Measurements from ENCODE around the gene DYNC1LI2. TPM values are rescaled to one million over a fixed set of nuclear protein-coding genes. Genes with fewer than 3 reads are reported as not detected.

Gene DYNC1LI2
- total and polyA plus RNA-seq, 5 donors from 2014 or later: 22.4 to 91.9 (median 25.4) TPM

GRCh38 chr16:66735891-66736290, 15.5 kb downstream of the DYNC1LI2 start:
- no peak for ATAC-seq (ENCODE audit: low read depth in 2 of 2)
- H3K4me1 Mint-ChIP-seq: peaks cover 6 to 28% (median 19%) of the 10 kb centered on the region in 4 donors
- H3K9me3 Mint-ChIP-seq: no peaks in the 10 kb centered on the region
- no peak overlapping the region for H3K4me3 Mint-ChIP-seq
- H3K27ac Mint-ChIP-seq: no peak overlapping the region
- Histone ChIP-seq H3K27ac (ENCODE audit: insufficient read depth, low read length, poor library complexity, severe bottlenecking) (no peak overlapping the region), H3K36me3 (ENCODE audit: control insufficient read depth, insufficient read depth, low read length) (peaks cover 81% of the 10 kb centered on the region), H3K9me3 (ENCODE audit: control insufficient read depth in 2 of 2, low read length in 2 of 2) (no peaks in the 10 kb centered on the region), H3K27me3 (ENCODE audit: control insufficient read depth, insufficient read depth, low read length) (no peaks in the 10 kb centered on the region), H3K4me3 (ENCODE audit: low read depth, low read length) (no peak overlapping the region), H3K4me1 (ENCODE audit: control insufficient read depth, insufficient read depth, low read length, poor library complexity, severe bottlenecking) (no peaks in the 10 kb centered on the region)
- no peaks in the 10 kb centered on the region for H3K27me3 Mint-ChIP-seq
- no peak for DNase-seq
- H3K36me3 Mint-ChIP-seq: peaks cover 47% of the 10 kb centered on the region

- DNase-seq (no peak), ATAC-seq (ENCODE audit: low read depth in 2 of 2) (no peak)
- H3K27ac ChIP-seq (ENCODE audit: insufficient read depth, low read length, poor library complexity, severe bottlenecking): no peak overlapping the region
- H3K36me3 ChIP-seq (ENCODE audit: control insufficient read depth, insufficient read depth, low read length): peaks cover 72% of the 10 kb centered on the region
- no peaks in the 10 kb centered on the region for H3K27me3 Mint-ChIP-seq
- H3K27ac Mint-ChIP-seq: peak overlapping the region in 1 of 3 donors; percentile 44
- H3K4me3 ChIP-seq (ENCODE audit: low read depth, low read length): no peak overlapping the region
- no peak overlapping the region for H3K4me3 Mint-ChIP-seq
- no peaks in the 10 kb centered on the region for H3K9me3 Mint-ChIP-seq
- peaks cover 43% of the 10 kb centered on the region for H3K36me3 Mint-ChIP-seq
- H3K9me3 ChIP-seq (ENCODE audit: control insufficient read depth in 2 of 2, low read length in 2 of 2): no peaks in the 10 kb centered on the region
- H3K27me3 ChIP-seq (ENCODE audit: control insufficient read depth, insufficient read depth, low read length): no peaks in the 10 kb centered on the region
- peaks cover 4 to 8% (median 6%) of the 10 kb centered on the region in 4 donors for H3K4me1 Mint-ChIP-seq
- no peaks in the 10 kb centered on the region for H3K4me1 ChIP-seq (ENCODE audit: control insufficient read depth, insufficient read depth, low read length, poor library complexity, severe bottlenecking)
Measured at GRCh38 chr16:66731101-66731500, 20.3 kb downstream of the DYNC1LI2 start.

- ATAC-seq (ENCODE audit: low read depth in 2 of 2) (no peak), DNase-seq (no peak)
- no peaks in the 10 kb centered on the region for H3K9me3 Mint-ChIP-seq
- Histone ChIP-seq H3K4me3 (ENCODE audit: low read depth, low read length) (no peak overlapping the region), H3K36me3 (ENCODE audit: control insufficient read depth, insufficient read depth, low read length) (peaks cover 74% of the 10 kb centered on the region), H3K27me3 (ENCODE audit: control insufficient read depth, insufficient read depth, low read length) (no peaks in the 10 kb centered on the region), H3K9me3 (ENCODE audit: control insufficient read depth in 2 of 2, low read length in 2 of 2) (no peaks in the 10 kb centered on the region), H3K4me1 (ENCODE audit: control insufficient read depth, insufficient read depth, low read length, poor library complexity, severe bottlenecking) (no peaks in the 10 kb centered on the region), H3K27ac (ENCODE audit: insufficient read depth, low read length, poor library complexity, severe bottlenecking) (no peak overlapping the region)
- H3K4me3 Mint-ChIP-seq: no peak overlapping the region
- H3K27me3 Mint-ChIP-seq: no peaks in the 10 kb centered on the region
- peaks cover 47% of the 10 kb centered on the region for H3K36me3 Mint-ChIP-seq
- peaks cover 4 to 8% (median 6%) of the 10 kb centered on the region in 4 donors for H3K4me1 Mint-ChIP-seq
- H3K27ac Mint-ChIP-seq: peak overlapping the region in 2 of 3 donors; percentile 36 to 56
Measured at GRCh38 chr16:66728804-66729203, 22.6 kb downstream of the DYNC1LI2 start.

GRCh38 chr16:66728117-66728787, 23.2 kb downstream of the DYNC1LI2 start:
- DNase-seq: peak in 2 of 3 donors; percentile 51 to 63

DNA sequence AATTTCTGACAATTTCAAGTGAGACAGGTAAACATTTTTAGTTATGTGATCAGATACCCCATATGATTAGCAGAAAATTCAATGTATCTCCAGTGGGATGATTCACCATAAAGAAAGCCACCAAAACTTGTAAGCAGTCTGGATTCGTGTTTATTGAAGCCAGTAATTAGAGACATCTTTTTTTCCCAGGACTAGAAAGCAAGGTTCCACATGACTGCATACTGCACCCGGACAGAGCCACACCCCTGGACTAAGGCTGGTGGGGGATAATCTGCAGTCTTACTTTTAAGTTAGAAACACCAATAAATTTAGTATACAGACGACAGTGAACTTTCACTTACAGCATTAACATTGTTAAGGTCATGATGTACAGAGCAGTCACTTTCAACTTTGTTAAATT, 30.6 kb downstream of the DYNC1LI2 start:
- no peak for ATAC-seq (ENCODE audit: low read depth in 2 of 2)
- no peaks in the 10 kb centered on the region for H3K9me3 Mint-ChIP-seq
- no peak overlapping the region for H3K4me3 Mint-ChIP-seq
- Histone ChIP-seq H3K27ac (ENCODE audit: insufficient read depth, low read length, poor library complexity, severe bottlenecking) (no peak overlapping the region), H3K4me1 (ENCODE audit: control insufficient read depth, insufficient read depth, low read length, poor library complexity, severe bottlenecking) (no peaks in the 10 kb centered on the region), H3K27me3 (ENCODE audit: control insufficient read depth, insufficient read depth, low read length) (no peaks in the 10 kb centered on the region), H3K9me3 (ENCODE audit: control insufficient read depth in 2 of 2, low read length in 2 of 2) (no peaks in the 10 kb centered on the region), H3K4me3 (ENCODE audit: low read depth, low read length) (no peak overlapping the region), H3K36me3 (ENCODE audit: control insufficient read depth, insufficient read depth, low read length) (peaks cover 42% of the 10 kb centered on the region)
- H3K4me1 Mint-ChIP-seq: peaks cover 0 to 6% (median 2%) of the 10 kb centered on the region in 4 donors
- H3K36me3 Mint-ChIP-seq: peaks cover 38% of the 10 kb centered on the region
- H3K27me3 Mint-ChIP-seq: no peaks in the 10 kb centered on the region
- no peak overlapping the region for H3K27ac Mint-ChIP-seq
- DNase-seq: no peak

More at GRCh38 chr16:66728117-66728787, 23.2 kb downstream of the DYNC1LI2 start:
- H3K4me3 ChIP-seq (ENCODE audit: low read depth, low read length): no peak overlapping the region
- H3K27ac ChIP-seq (ENCODE audit: insufficient read depth, low read length, poor library complexity, severe bottlenecking): no peak overlapping the region
- H3K27me3 ChIP-seq (ENCODE audit: control insufficient read depth, insufficient read depth, low read length): no peaks in the 10 kb centered on the region
- peaks cover 4 to 10% (median 7%) of the 10 kb centered on the region in 4 donors for H3K4me1 Mint-ChIP-seq
- no peak overlapping the region for H3K4me3 Mint-ChIP-seq
- H3K36me3 ChIP-seq (ENCODE audit: control insufficient read depth, insufficient read depth, low read length): peaks cover 74% of the 10 kb centered on the region
- H3K4me1 ChIP-seq (ENCODE audit: control insufficient read depth, insufficient read depth, low read length, poor library complexity, severe bottlenecking): no peaks in the 10 kb centered on the region
- peak; percentile 74 to 79 for ATAC-seq (ENCODE audit: low read depth in 2 of 2)
- no peaks in the 10 kb centered on the region for H3K9me3 Mint-ChIP-seq
- H3K9me3 ChIP-seq (ENCODE audit: control insufficient read depth in 2 of 2, low read length in 2 of 2): no peaks in the 10 kb centered on the region
- peak overlapping the region; percentile 22 to 82 (median 75) for H3K27ac Mint-ChIP-seq
- no peaks in the 10 kb centered on the region for H3K27me3 Mint-ChIP-seq
- H3K36me3 Mint-ChIP-seq: peaks cover 51% of the 10 kb centered on the region

GRCh38 chr16:66719246-66719645, 32.2 kb downstream of the DYNC1LI2 start:
- H3K4me1 Mint-ChIP-seq: peaks cover 0 to 6% (median 2%) of the 10 kb centered on the region in 4 donors
- peaks cover 28% of the 10 kb centered on the region for H3K36me3 ChIP-seq (ENCODE audit: control insufficient read depth, insufficient read depth, low read length)
- no peak overlapping the region for H3K4me3 ChIP-seq (ENCODE audit: low read depth, low read length)
- no peaks in the 10 kb centered on the region for H3K4me1 ChIP-seq (ENCODE audit: control insufficient read depth, insufficient read depth, low read length, poor library complexity, severe bottlenecking)
- no peaks in the 10 kb centered on the region for H3K27me3 Mint-ChIP-seq
- H3K9me3 ChIP-seq (ENCODE audit: control insufficient read depth in 2 of 2, low read length in 2 of 2): no peaks in the 10 kb centered on the region
- ATAC-seq (ENCODE audit: low read depth in 2 of 2): no peak
- H3K27ac Mint-ChIP-seq: no peak overlapping the region
- no peak for DNase-seq
- no peak overlapping the region for H3K27ac ChIP-seq (ENCODE audit: insufficient read depth, low read length, poor library complexity, severe bottlenecking)
- H3K4me3 Mint-ChIP-seq: no peak overlapping the region
- H3K9me3 Mint-ChIP-seq: no peaks in the 10 kb centered on the region
- no peaks in the 10 kb centered on the region for H3K27me3 ChIP-seq (ENCODE audit: control insufficient read depth, insufficient read depth, low read length)
- peaks cover 29% of the 10 kb centered on the region for H3K36me3 Mint-ChIP-seq

- Histone ChIP-seq H3K27ac (ENCODE audit: insufficient read depth, low read length, poor library complexity, severe bottlenecking) (no peak overlapping the region), H3K4me3 (ENCODE audit: low read depth, low read length) (no peak overlapping the region), H3K36me3 (ENCODE audit: control insufficient read depth, insufficient read depth, low read length) (peaks cover 13% of the 10 kb centered on the region), H3K27me3 (ENCODE audit: control insufficient read depth, insufficient read depth, low read length) (no peaks in the 10 kb centered on the region), H3K4me1 (ENCODE audit: control insufficient read depth, insufficient read depth, low read length, poor library complexity, severe bottlenecking) (no peaks in the 10 kb centered on the region), H3K9me3 (ENCODE audit: control insufficient read depth in 2 of 2, low read length in 2 of 2) (no peaks in the 10 kb centered on the region)
- no peak overlapping the region for H3K27ac Mint-ChIP-seq
- no peaks in the 10 kb centered on the region for H3K27me3 Mint-ChIP-seq
- no peaks in the 10 kb centered on the region for H3K9me3 Mint-ChIP-seq
- DNase-seq (no peak), ATAC-seq (ENCODE audit: low read depth in 2 of 2) (no peak)
- H3K36me3 Mint-ChIP-seq: peaks cover 14% of the 10 kb centered on the region
- no peak overlapping the region for H3K4me3 Mint-ChIP-seq
- no peaks in the 10 kb centered on the region for H3K4me1 Mint-ChIP-seq
Measured at GRCh38 chr16:66717776-66718175, 33.6 kb downstream of the DYNC1LI2 start.

DNA sequence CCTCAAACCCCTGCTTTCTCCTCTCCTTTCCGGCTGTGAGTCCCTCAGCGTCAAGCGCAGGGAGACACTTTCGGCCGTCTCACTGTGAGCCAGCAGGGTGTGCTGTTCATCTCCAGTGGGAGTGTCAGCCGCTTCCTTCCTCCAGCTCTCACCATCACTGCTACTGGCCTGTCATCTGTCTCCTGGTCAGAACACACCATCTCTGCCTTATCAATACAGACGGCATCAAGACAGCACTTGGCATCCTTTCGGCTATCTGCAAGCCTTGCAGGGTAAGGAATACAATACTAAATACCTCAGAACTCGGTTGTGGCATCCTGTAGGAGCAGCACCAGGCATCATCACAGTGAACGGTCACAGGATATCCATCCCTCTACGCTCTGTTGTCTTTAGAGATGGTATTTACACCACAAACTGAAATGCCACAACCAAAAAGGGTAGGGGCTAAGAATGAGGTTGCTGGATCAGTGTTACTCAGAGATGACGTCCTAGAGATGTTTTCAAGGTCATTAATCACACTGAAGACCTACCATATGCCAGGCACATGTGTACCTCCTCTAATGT, 34.2 kb downstream of the DYNC1LI2 start:
- ATAC-seq (ENCODE audit: low read depth in 2 of 2) (peak in 1 of 2 donors; percentile 37), DNase-seq (peak in 1 of 3 donors; percentile 29)
- peaks cover 7% of the 10 kb centered on the region for H3K36me3 ChIP-seq (ENCODE audit: control insufficient read depth, insufficient read depth, low read length)
- no peaks in the 10 kb centered on the region for H3K9me3 ChIP-seq (ENCODE audit: control insufficient read depth in 2 of 2, low read length in 2 of 2)
- Mint-ChIP-seq H3K27ac (no peak overlapping the region), H3K4me3 (no peak overlapping the region), H3K4me1 (no peaks in the 10 kb centered on the region), H3K27me3 (no peaks in the 10 kb centered on the region), H3K9me3 (peaks cover 0 to 2% (median 0%) of the 10 kb centered on the region in 7 donors), H3K36me3 (peaks cover 14% of the 10 kb centered on the region)
- no peak overlapping the region for H3K27ac ChIP-seq (ENCODE audit: insufficient read depth, low read length, poor library complexity, severe bottlenecking)
- no peaks in the 10 kb centered on the region for H3K27me3 ChIP-seq (ENCODE audit: control insufficient read depth, insufficient read depth, low read length)
- no peak overlapping the region for H3K4me3 ChIP-seq (ENCODE audit: low read depth, low read length)
- no peaks in the 10 kb centered on the region for H3K4me1 ChIP-seq (ENCODE audit: control insufficient read depth, insufficient read depth, low read length, poor library complexity, severe bottlenecking)

All from CD4-positive, CD25-positive, alpha-beta regulatory T cell (primary cell).